Hepatocyte (in vitro differentiated cells): ENCODE measurements around the gene AHSG. TPM values are rescaled to one million over a fixed set of nuclear protein-coding genes. Genes with fewer than 3 reads are reported as not detected.

Experiments used
- DNase-seq: peaks from one replicate; pipeline ENCODE4 v3.0.0-alpha.2; 2016; ENCODE audit warnings: low spot score
- H2AFZ ChIP-seq: fragments of 200-600 bp; sonication (generic); 2 replicates; pipeline ENCODE4 v1.6.0; 2016; ENCODE audit warnings: antibody characterized with exemption, mild to moderate bottlenecking
- H3K27ac ChIP-seq: fragments of 200-600 bp; sonication (generic); 2 replicates; pipeline ENCODE4 v1.5.1; 2016; ENCODE audit warnings: mild to moderate bottlenecking
- H3K27me3 ChIP-seq: fragments of 200-600 bp; sonication (generic); 2 replicates; pipeline ENCODE4 v1.6.1; 2016
- H3K36me3 ChIP-seq: fragments of 200-600 bp; sonication (generic); replicated peaks from 2 replicates; pipeline ENCODE4 v1.5.1; 2016; ENCODE audit warnings: low read depth; ENCODE audit not compliant: insufficient read depth
- H3K4me1 ChIP-seq: fragments of 200-600 bp; sonication (generic); 2 replicates; pipeline ENCODE4 v1.5.1; 2016; ENCODE audit warnings: mild to moderate bottlenecking, moderate library complexity; ENCODE audit not compliant: insufficient read depth
- H3K4me2 ChIP-seq: fragments of 200-600 bp; sonication (generic); 2 replicates; pipeline ENCODE4 v1.6.0; 2016
- H3K4me3 ChIP-seq: fragments of 200-600 bp; sonication (generic); 2 replicates; pipeline ENCODE4 v1.5.1; 2016; ENCODE audit warnings: mild to moderate bottlenecking
- H3K79me2 ChIP-seq: fragments of 200-600 bp; sonication (generic); 2 replicates; pipeline ENCODE4 v1.6.0; 2017; ENCODE audit warnings: mild to moderate bottlenecking
- H3K9me2 ChIP-seq: fragments of 200-600 bp; sonication (generic); replicated peaks from 2 replicates; pipeline ENCODE4 v1.6.0; 2017; ENCODE audit warnings: mild to moderate bottlenecking; ENCODE audit not compliant: insufficient read depth
- H3K9me3 ChIP-seq: fragments of 200-600 bp; sonication (generic); 2 replicates; pipeline ENCODE4 v1.5.1; 2016; ENCODE audit warnings: low read depth, mild to moderate bottlenecking
- H4K20me1 ChIP-seq: fragments of 200-600 bp; sonication (generic); 2 replicates; pipeline ENCODE4 v1.6.0; 2016; ENCODE audit warnings: mild to moderate bottlenecking; ENCODE audit not compliant: insufficient read depth, poor library complexity, severe bottlenecking
- CTCF ChIP-seq: fragments of 200-600 bp; sonication (generic); IDR thresholded peaks from 2 replicates; pipeline ENCODE4 v1.5.1; 2016; ENCODE audit warnings: antibody characterized with exemption, mild to moderate bottlenecking; ENCODE audit not compliant: poor library complexity
- EZH2 ChIP-seq: fragments of 200-600 bp; sonication (generic); IDR thresholded peaks from 2 replicates; pipeline ENCODE4 v1.6.1; 2016; ENCODE audit warnings: antibody characterized with exemption, mild to moderate bottlenecking, borderline replicate concordance
- EZH2phosphoT487 ChIP-seq: fragments of 200-600 bp; sonication (generic); IDR thresholded peaks from one replicate; pipeline ENCODE4 v1.6.1; 2018; ENCODE audit warnings: antibody characterized with exemption, mild to moderate bottlenecking, low read depth, moderate library complexity; ENCODE audit not compliant: unreplicated experiment, severe bottlenecking
- WGBS: methylation state at CpG from one replicate; pipeline ENCODE4 v1.1.6; 2016; ENCODE audit warnings: low lambda C conversion rate; ENCODE audit errors: missing lambda C conversion rate; 5-methylcytosine and 5-hydroxymethylcytosine counted together
- polyA plus RNA-seq: library from polyadenylated mRNA; unstranded; fragments of >200 nt; fragmentation: Nextera tagmentation; extraction: Ambion mirVana; gene quantifications from 2 replicates; pipeline ENCODE4 v1.2.1, GENCODE V29; 2016
- total RNA-seq: library from RNA; depleted of rRNA; stranded (reverse); fragments of >200 nt; gene quantifications from 2 replicates; pipeline ENCODE4 v1.2.3, GENCODE V29; 2014

The AHSG gene
- total and polyA plus RNA-seq, 2 experiments from 2014 or later = 559 to 568 TPM

GRCh38 chr3:186608624-186609215 lies 4.1 kb upstream of the AHSG start:
- no peak overlapping the region for H3K27ac ChIP-seq
- H3K9me3 ChIP-seq = no peaks in the 10 kb centered on the region
- no peak overlapping the region for H3K4me3 ChIP-seq
- no peaks in the 10 kb centered on the region for H3K27me3 ChIP-seq
- no peak for DNase-seq
- H4K20me1 ChIP-seq = no peaks in the 10 kb centered on the region
- 82% methylated on average over 2 of the region's 2 CpGs for WGBS
- H3K9me2 ChIP-seq = no peaks in the 10 kb centered on the region
- no peak overlapping the region for H2AFZ ChIP-seq
- no peaks in the 10 kb centered on the region for H3K36me3 ChIP-seq
- H3K4me1 ChIP-seq = peaks cover 9% of the 10 kb centered on the region
- H3K79me2 ChIP-seq = no peaks in the 10 kb centered on the region
- H3K4me2 ChIP-seq = no peak overlapping the region
- TF ChIP-seq EZH2 = no peak
- TF ChIP-seq EZH2phosphoT487 = no peak
- TF ChIP-seq CTCF = no peak

- H3K9me3 ChIP-seq = no peaks in the 10 kb centered on the region
- H3K27me3 ChIP-seq = no peaks in the 10 kb centered on the region
- no peaks in the 10 kb centered on the region for H3K79me2 ChIP-seq
- WGBS = 97% methylated on average over 8 of the region's 8 CpGs
- H3K9me2 ChIP-seq = no peaks in the 10 kb centered on the region
- no peak overlapping the region for H3K4me2 ChIP-seq
- DNase-seq = no peak
- H3K27ac ChIP-seq = no peak overlapping the region
- H2AFZ ChIP-seq = no peak overlapping the region
- TF ChIP-seq CTCF (peak; percentile 27), EZH2phosphoT487 (no peak)
- no peak overlapping the region for H3K4me3 ChIP-seq
- H3K4me1 ChIP-seq = peaks cover 9% of the 10 kb centered on the region
- no peaks in the 10 kb centered on the region for H3K36me3 ChIP-seq
- no peaks in the 10 kb centered on the region for H4K20me1 ChIP-seq
Observed at GRCh38 chr3:186609247-186609868, 3.5 kb upstream of the AHSG start.

GRCh38 chr3:186612065-186612464 lies 795 bp upstream of the AHSG start:
- TF ChIP-seq EZH2phosphoT487 = no peak
- TF ChIP-seq CTCF = no peak
- TF ChIP-seq EZH2 = no peak
- H3K79me2 ChIP-seq = no peaks in the 10 kb centered on the region
- H2AFZ ChIP-seq = no peak overlapping the region
- H3K4me2 ChIP-seq = no peak overlapping the region
- no peaks in the 10 kb centered on the region for H3K27me3 ChIP-seq
- 83% methylated on average over 5 of the region's 5 CpGs for WGBS
- H3K27ac ChIP-seq = peak overlapping the region; percentile 73
- DNase-seq = no peak
- H3K4me1 ChIP-seq = peaks cover under 1% of the 10 kb centered on the region
- no peaks in the 10 kb centered on the region for H3K36me3 ChIP-seq
- no peaks in the 10 kb centered on the region for H4K20me1 ChIP-seq
- no peak overlapping the region for H3K4me3 ChIP-seq
- no peaks in the 10 kb centered on the region for H3K9me3 ChIP-seq
- no peaks in the 10 kb centered on the region for H3K9me2 ChIP-seq
